AG10803 (cell line): ENCODE results near the gene ODF2L.
A peak's percentile ranks its signal among the peaks of the same experiment; 100 is the strongest.
"Not testable (repeated sequence)": the region's sequence is repeated elsewhere in the genome, so short reads cannot be mapped to it uniquely, and the experiment has no call there.

Source experiments
- DNase-seq: peaks from one replicate; pipeline ENCODE4 v3.0.0; 2010; ENCODE audit warnings: low read depth
- H3K4me3 ChIP-seq: 2 replicates; pipeline ENCODE4 v1.5.1; 2011; ENCODE audit warnings: mild to moderate bottlenecking, low read length, control low read depth
- TF ChIP-seq, protein P1 (sequence below): conservative IDR thresholded peaks from 2 replicates; pipeline ENCODE4 v1.5.1; 2011; ENCODE audit warnings: mild to moderate bottlenecking, low read length, control low read depth, inconsistent platforms

ODF2L gene

DNA sequence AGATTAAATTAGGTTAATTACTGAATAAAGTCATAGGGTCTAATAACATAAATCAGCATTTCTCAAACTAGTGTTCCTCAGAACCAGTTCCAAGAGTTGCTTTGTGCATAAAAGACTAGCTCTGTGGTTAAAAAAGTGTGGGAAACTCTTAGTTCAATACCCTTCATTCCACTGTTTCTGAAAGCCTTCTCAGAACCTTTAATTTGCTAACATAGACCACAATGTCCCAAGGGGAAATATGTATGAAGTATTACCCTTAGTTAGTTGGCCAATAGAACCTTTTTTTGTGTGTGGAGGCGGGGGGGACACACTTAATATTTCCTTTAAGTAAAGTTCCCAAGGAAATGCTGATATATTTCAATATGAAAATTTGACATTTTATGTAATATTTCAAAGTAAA lies 20.4 kb downstream of the ODF2L start:
- no peak overlapping the region for H3K4me3 ChIP-seq
- TF ChIP-seq, protein P1, sequence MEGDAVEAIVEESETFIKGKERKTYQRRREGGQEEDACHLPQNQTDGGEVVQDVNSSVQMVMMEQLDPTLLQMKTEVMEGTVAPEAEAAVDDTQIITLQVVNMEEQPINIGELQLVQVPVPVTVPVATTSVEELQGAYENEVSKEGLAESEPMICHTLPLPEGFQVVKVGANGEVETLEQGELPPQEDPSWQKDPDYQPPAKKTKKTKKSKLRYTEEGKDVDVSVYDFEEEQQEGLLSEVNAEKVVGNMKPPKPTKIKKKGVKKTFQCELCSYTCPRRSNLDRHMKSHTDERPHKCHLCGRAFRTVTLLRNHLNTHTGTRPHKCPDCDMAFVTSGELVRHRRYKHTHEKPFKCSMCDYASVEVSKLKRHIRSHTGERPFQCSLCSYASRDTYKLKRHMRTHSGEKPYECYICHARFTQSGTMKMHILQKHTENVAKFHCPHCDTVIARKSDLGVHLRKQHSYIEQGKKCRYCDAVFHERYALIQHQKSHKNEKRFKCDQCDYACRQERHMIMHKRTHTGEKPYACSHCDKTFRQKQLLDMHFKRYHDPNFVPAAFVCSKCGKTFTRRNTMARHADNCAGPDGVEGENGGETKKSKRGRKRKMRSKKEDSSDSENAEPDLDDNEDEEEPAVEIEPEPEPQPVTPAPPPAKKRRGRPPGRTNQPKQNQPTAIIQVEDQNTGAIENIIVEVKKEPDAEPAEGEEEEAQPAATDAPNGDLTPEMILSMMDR: no peak
- DNase-seq: peak; percentile 62

DNA sequence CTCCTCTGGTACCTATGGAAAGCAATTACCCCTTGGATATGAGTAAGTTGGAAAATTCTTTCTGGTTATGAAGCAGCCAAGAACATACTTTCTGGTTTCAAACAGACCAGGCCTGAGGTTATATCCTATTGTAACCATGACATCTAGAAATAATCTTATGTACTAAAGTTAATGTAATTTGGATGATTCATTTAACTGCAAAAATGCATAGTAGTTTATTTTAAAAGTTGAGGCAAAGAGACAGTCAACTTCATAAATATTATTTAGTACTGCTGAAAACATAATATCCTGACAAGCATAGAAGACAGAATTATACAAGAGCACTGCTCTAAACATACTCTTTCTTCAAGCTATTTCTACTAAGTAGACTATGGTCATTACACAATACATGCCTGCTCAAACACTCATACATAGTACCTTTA lies 25.5 kb downstream of the ODF2L start:
- TF ChIP-seq, protein P1: no peak
- peak; percentile 44 for DNase-seq
- H3K4me3 ChIP-seq: no peak overlapping the region

DNA sequence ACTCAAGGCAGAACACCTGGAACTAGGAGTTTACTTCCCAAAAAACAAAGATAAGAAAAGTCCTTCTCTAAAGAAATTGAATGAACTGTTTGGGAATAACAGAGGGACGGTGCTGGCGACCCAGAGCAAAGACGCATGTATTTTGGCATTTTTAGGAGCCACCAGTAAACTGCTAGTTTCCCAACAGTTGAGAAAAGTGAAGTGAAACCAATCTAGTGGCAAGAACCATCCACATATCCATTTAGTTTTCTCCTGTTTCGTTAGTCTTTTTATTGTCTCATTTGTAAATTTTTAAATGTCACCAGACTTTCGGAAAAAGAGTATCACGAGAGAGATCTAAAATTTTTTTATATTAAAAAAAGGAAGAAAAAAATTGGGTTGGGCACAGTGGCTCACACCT lies 30.2 kb downstream of the ODF2L start:
- DNase-seq: no peak
- TF ChIP-seq, protein P1: no peak
- H3K4me3 ChIP-seq: no peak overlapping the region

DNA sequence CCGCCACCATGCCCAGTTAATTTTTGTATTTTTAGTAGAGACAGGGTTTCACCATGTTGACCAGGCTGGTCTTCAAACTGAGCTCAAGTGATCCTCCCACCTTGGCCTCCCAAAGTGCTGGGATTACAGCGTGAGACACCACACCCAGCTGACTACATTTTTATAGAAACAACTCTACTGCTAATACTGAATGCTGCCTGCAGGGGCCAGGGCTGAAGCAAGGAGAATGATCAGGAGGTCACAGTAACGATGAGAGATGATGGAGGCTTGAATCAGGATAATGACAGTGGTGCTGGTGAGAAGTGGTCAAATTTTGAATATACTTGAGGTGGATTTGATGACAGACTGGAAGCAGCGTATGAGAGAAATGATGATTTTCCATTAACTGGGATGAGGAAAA lies 33.3 kb downstream of the ODF2L start:
- no peak for DNase-seq
- TF ChIP-seq, protein P1: no peak
- no peak overlapping the region for H3K4me3 ChIP-seq

DNA sequence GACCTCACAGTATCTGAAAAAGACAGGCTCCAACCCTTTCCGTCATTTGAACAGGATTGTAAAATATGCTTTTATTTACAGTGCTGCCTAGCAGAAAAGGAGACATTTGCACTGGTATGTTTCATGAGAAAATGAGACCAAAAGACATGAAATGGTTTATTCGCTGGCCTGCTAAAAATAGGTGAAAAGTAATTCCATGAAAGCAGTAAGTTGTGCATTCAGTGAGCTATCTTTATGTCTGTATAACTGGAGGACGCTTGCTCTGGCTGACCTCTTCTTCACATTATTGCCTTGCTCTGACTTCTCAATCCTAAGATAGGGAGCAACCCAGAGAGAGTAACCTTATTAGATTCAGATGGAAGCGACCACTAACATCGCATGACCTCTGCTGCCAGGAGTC lies 38.3 kb downstream of the ODF2L start:
- DNase-seq: no peak
- TF ChIP-seq, protein P1: no peak

DNA sequence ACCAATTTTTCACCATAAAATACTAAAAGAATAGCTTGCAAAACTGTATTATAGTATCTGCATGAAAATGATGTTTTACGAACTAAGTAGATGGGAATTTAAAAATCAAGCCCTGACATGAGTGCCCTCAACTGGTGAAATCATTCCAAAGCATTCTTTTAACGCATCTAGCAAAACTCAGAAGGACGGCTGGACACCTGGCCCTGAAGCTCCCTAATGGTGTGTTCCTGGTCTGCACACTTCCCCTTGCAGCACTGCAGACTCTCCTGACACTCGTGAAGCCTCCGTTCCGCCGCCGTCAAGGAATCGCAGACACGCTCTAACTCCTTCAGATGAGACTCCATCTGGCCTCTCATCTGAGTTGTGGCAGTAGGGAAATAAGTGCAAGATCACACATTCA lies 39.9 kb downstream of the ODF2L start:
- peak; percentile 5 for DNase-seq
- TF ChIP-seq, protein P1: peak; percentile 22; the same call in 1 of the 2 replicates
- no peak overlapping the region for H3K4me3 ChIP-seq

More for the DNA sequence above, 38.3 kb downstream of the ODF2L start:
- no peak overlapping the region for H3K4me3 ChIP-seq

DNA sequence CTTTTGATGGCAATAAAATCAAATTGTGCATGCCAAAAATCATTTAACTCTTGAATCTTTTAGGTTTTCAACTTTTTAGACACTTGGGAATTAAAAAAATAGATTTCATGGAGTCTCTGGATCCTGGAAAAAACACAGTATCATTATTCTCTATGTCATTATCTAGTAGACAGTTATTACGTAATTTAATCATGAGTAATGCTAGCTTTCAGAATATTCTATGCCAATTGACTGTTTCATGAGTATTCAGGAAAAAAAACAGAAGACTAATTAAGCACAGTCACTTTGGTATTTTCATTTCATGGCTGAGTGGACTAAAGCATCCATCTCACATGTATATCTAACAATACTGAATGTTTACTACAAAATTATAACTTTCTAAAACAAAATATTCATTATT lies 44.0 kb downstream of the ODF2L start:
- TF ChIP-seq, protein P1: no peak
- peak; percentile 25 for DNase-seq
- no peak overlapping the region for H3K4me3 ChIP-seq

DNA sequence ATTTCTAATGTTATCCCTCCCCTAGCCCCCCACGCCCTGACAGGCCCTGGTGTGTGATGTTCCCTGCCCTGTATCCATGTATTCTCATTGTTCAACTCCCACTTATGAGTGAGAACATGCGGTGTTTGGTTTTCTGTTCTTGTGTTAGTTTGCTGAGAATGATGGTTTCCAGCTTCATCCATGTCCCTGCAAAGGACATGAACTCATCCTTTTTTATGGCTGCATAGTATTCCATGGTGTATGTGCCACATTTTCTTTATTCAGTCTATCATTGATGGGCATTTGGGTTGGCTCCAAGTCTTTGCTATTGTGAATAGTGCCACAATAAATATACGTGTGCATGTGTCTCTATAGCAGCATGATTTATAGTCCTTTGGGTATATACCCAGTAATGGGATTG lies 45.9 kb downstream of the ODF2L start:
- not testable (repeated sequence) for H3K4me3 ChIP-seq, DNase-seq
